Osteocyte (in vitro differentiated cells): ENCODE measurements around the gene MTM1. TPM values are rescaled to one million over a fixed set of nuclear protein-coding genes. Genes with fewer than 3 reads are reported as not detected.

Experiments
- DNase-seq: peaks from one replicate; pipeline ENCODE4 v3.0.0; 2021; ENCODE audit warnings: mixed read lengths; ENCODE audit not compliant: unreplicated experiment; ENCODE audit errors: extremely low spot score
- H3K27ac Mint-ChIP-seq: one replicate; pipeline ENCODE4 v1.8.0; 2021; ENCODE audit warnings: mild to moderate bottlenecking, mixed read lengths; ENCODE audit not compliant: unreplicated experiment
- H3K27me3 Mint-ChIP-seq: one replicate; pipeline ENCODE4 v1.8.0; 2021; ENCODE audit warnings: mixed read lengths; ENCODE audit not compliant: unreplicated experiment
- H3K36me3 Mint-ChIP-seq: one replicate; pipeline ENCODE4 v1.8.0; 2021; ENCODE audit warnings: mixed read lengths; ENCODE audit not compliant: unreplicated experiment
- H3K4me1 Mint-ChIP-seq: one replicate; pipeline ENCODE4 v1.8.0; 2021; ENCODE audit warnings: mixed read lengths; ENCODE audit not compliant: unreplicated experiment
- H3K4me3 Mint-ChIP-seq: one replicate; pipeline ENCODE4 v1.8.0; 2021; ENCODE audit warnings: mild to moderate bottlenecking, moderate library complexity, mixed read lengths; ENCODE audit not compliant: unreplicated experiment
- H3K9me3 Mint-ChIP-seq: one replicate; pipeline ENCODE4 v1.8.0; 2021; ENCODE audit warnings: mixed read lengths; ENCODE audit not compliant: unreplicated experiment
- total RNA-seq: library from RNA; stranded (reverse); gene quantifications from 2 replicates; pipeline ENCODE4 v1.2.1, GENCODE V29; 2021
- TF ChIP-seq, protein P1 (sequence below): fragments of 200-600 bp; sonication (generic); IDR thresholded peaks from 2 replicates; pipeline ENCODE4 v1.5.0; 2021; ENCODE audit warnings: antibody characterized with exemption, mild to moderate bottlenecking, moderate library complexity

MTM1 gene
- total RNA-seq, 1 donor from 2014 or later: 10.2 TPM

DNA sequence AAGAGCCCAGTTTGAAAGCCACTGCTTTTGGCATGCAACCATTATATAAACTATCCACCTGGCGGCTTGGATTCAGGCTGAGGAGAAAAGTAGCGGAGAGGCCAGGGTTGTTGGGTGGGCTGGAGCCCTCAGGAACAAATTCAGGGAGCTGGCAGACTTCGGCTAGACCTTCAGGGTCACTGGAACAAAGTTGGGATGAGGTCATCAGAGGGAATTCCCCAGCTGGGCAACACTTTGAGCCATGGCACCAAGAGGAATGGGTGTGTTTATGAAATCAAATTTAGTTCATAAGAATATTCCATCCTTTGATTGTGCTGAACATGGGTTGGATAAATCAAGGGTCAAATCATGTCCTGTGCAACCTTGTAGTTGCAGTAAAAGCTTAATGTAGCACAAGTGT lies 146.8 kb downstream of the MTM1 start:
- Mint-ChIP-seq H3K36me3 (no peaks in the 10 kb centered on the region), H3K9me3 (no peaks in the 10 kb centered on the region), H3K4me1 (peaks cover 17% of the 10 kb centered on the region)

GRCh38 chrX:150719621-150720020 lies 151.2 kb downstream of the MTM1 start:
- TF ChIP-seq, protein P1, sequence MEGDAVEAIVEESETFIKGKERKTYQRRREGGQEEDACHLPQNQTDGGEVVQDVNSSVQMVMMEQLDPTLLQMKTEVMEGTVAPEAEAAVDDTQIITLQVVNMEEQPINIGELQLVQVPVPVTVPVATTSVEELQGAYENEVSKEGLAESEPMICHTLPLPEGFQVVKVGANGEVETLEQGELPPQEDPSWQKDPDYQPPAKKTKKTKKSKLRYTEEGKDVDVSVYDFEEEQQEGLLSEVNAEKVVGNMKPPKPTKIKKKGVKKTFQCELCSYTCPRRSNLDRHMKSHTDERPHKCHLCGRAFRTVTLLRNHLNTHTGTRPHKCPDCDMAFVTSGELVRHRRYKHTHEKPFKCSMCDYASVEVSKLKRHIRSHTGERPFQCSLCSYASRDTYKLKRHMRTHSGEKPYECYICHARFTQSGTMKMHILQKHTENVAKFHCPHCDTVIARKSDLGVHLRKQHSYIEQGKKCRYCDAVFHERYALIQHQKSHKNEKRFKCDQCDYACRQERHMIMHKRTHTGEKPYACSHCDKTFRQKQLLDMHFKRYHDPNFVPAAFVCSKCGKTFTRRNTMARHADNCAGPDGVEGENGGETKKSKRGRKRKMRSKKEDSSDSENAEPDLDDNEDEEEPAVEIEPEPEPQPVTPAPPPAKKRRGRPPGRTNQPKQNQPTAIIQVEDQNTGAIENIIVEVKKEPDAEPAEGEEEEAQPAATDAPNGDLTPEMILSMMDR: no peak
- Mint-ChIP-seq H3K4me1 (peaks cover 2% of the 10 kb centered on the region), H3K4me3 (no peak overlapping the region), H3K27me3 (no peaks in the 10 kb centered on the region), H3K36me3 (peaks cover 2% of the 10 kb centered on the region), H3K9me3 (peaks cover 5% of the 10 kb centered on the region), H3K27ac (no peak overlapping the region)
- no peak for DNase-seq

More for the DNA sequence above, 146.8 kb downstream of the MTM1 start:
- no peak overlapping the region for H3K4me3 Mint-ChIP-seq
- no peaks in the 10 kb centered on the region for H3K27me3 Mint-ChIP-seq
- TF ChIP-seq, protein P1: no peak
- no peak for DNase-seq
- H3K27ac Mint-ChIP-seq: no peak overlapping the region

Other genes starting within 250 kb of the MTM1 start
- gene MAMLD1, start 205.3 kb upstream of the MTM1 start, total RNA-seq: 13.2 and 13.4 TPM in 2 replicates
- 22.3 and 23.6 TPM in 2 replicates for gene MTMR1, start 124.8 kb downstream of the MTM1 start, total RNA-seq